ENCODE data around the gene NEB. TPM values are rescaled to one million over a fixed set of nuclear protein-coding genes. Genes with fewer than 3 reads are reported as not detected.

NEB gene
- total RNA-seq, 1 donor from 2014 or later = 0.53 TPM

DNA sequence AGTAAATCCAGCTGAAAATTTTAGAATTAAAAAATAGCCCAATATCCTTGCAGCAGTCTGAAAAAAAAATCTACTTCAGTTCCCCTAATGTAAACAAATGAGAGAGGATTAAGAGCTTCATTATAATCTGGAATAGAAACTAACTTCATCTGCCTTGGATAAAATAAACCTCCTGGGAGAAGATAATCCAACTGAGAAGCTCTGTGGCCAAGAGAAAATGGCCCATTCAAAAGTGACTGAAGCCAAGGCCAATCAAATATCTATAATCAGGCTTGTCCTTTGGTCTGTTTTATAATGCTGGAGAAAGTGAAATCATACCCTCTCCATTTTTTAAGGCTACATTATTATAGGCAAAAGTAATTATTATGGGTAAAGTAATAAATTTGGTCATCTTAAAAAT lies 110.0 kb downstream of the NEB start:
- Histone ChIP-seq H3K4me1 (no peaks in the 10 kb centered on the region), H3K27me3 (no peaks in the 10 kb centered on the region), H3K36me3 (no peaks in the 10 kb centered on the region), H3K27ac (no peak overlapping the region), H3K4me3 (no peak overlapping the region), H3K9me3 (no peaks in the 10 kb centered on the region)
- no peak for DNase-seq (ENCODE audit: low spot score in 2 of 2)
- intact Hi-C loops (cut with DNase I) = no loop called here
- TF ChIP-seq, protein P1, sequence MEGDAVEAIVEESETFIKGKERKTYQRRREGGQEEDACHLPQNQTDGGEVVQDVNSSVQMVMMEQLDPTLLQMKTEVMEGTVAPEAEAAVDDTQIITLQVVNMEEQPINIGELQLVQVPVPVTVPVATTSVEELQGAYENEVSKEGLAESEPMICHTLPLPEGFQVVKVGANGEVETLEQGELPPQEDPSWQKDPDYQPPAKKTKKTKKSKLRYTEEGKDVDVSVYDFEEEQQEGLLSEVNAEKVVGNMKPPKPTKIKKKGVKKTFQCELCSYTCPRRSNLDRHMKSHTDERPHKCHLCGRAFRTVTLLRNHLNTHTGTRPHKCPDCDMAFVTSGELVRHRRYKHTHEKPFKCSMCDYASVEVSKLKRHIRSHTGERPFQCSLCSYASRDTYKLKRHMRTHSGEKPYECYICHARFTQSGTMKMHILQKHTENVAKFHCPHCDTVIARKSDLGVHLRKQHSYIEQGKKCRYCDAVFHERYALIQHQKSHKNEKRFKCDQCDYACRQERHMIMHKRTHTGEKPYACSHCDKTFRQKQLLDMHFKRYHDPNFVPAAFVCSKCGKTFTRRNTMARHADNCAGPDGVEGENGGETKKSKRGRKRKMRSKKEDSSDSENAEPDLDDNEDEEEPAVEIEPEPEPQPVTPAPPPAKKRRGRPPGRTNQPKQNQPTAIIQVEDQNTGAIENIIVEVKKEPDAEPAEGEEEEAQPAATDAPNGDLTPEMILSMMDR (IDR thresholded peaks at IDR 0.05) = no peak

- no peaks in the 10 kb centered on the region for H3K36me3 ChIP-seq
- H3K27me3 ChIP-seq = no peaks in the 10 kb centered on the region
- no peak overlapping the region for H3K4me3 ChIP-seq
- TF ChIP-seq, protein P1 (IDR thresholded peaks at IDR 0.05) = no peak
- H3K27ac ChIP-seq = no peak overlapping the region
- H3K9me3 ChIP-seq = no peaks in the 10 kb centered on the region
- intact Hi-C loops (cut with DNase I) = no loop called here
- no peak for DNase-seq (ENCODE audit: low spot score in 2 of 2)
- H3K4me1 ChIP-seq = no peaks in the 10 kb centered on the region
Measured at GRCh38 chr2:151623631-151624030, 110.6 kb downstream of the NEB start.

GRCh38 chr2:151620761-151621160 lies 113.5 kb downstream of the NEB start:
- no peak for DNase-seq (ENCODE audit: low spot score in 2 of 2)
- Histone ChIP-seq H3K4me1 (no peaks in the 10 kb centered on the region), H3K36me3 (no peaks in the 10 kb centered on the region), H3K4me3 (no peak overlapping the region), H3K27me3 (no peaks in the 10 kb centered on the region), H3K27ac (no peak overlapping the region), H3K9me3 (no peaks in the 10 kb centered on the region)
- intact Hi-C loops (cut with DNase I) = no loop called here
- TF ChIP-seq, protein P1 (IDR thresholded peaks at IDR 0.05) = no peak

DNA sequence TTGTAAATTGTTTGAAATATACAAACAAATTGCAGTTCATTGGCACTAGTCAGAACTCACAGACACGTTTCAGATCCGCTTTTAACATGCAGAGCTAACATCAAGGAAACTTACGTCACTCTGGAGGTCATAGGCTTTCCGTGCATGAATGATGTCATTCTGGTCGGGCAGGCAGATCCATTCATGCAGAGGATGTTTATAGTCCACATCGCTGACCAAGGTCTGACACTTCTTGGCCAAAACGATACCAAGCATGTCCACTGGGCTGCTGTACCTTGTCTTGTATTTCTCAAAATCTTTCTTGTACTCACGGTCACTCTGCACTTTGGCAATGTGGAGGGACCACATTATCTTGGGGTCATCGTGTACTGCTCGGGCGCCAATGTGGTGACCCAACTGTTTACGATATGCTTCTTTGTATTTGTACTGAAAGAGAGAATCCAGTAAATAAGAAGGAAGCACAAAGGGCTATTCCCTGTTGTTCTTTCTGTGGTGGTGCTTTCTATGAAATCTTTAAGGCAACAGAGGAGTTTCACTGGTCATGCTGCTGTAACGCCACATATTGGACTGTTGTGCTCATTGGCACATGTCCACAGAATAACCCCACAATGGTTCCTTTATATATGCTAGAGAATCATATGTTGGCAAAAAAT lies 114.8 kb downstream of the NEB start:
- no peak for DNase-seq (ENCODE audit: low spot score in 2 of 2)
- H3K27me3 ChIP-seq = no peaks in the 10 kb centered on the region
- H3K4me1 ChIP-seq = no peaks in the 10 kb centered on the region
- H3K9me3 ChIP-seq = no peaks in the 10 kb centered on the region
- H3K36me3 ChIP-seq = no peaks in the 10 kb centered on the region
- no peak overlapping the region for H3K27ac ChIP-seq
- intact Hi-C loops (cut with DNase I) = no loop called here
- H3K4me3 ChIP-seq = no peak overlapping the region
- TF ChIP-seq, protein P1 (IDR thresholded peaks at IDR 0.05) = no peak

- Histone ChIP-seq H3K9me3 (no peaks in the 10 kb centered on the region), H3K4me1 (no peaks in the 10 kb centered on the region), H3K4me3 (no peak overlapping the region), H3K27ac (no peak overlapping the region), H3K27me3 (no peaks in the 10 kb centered on the region), H3K36me3 (no peaks in the 10 kb centered on the region)
- intact Hi-C loops (cut with DNase I) = no loop called here
- DNase-seq (ENCODE audit: low spot score in 2 of 2) = no peak
- TF ChIP-seq, protein P1 (IDR thresholded peaks at IDR 0.05) = no peak
Measured at GRCh38 chr2:151616760-151617339, 117.4 kb downstream of the NEB start.

All from ascending aorta (tissue), 2 donors.